GM21447 (cell line): Measurements from ENCODE around the gene NPHP4.

ENCODE experiments used
- ATAC-seq: cut with Tn5 transposase; IDR thresholded peaks from one replicate; pipeline ENCODE4 v1.9.1; 2021; ENCODE audit not compliant: unreplicated experiment

The NPHP4 gene

GRCh38 chr1:5951846-5952410 lies 40.3 kb downstream of the NPHP4 start:
- ATAC-seq: no peak

- no peak for ATAC-seq
Observed at GRCh38 chr1:5950994-5951785, 41.0 kb downstream of the NPHP4 start.

- ATAC-seq: no peak
Observed at GRCh38 chr1:5950201-5950895, 41.9 kb downstream of the NPHP4 start.

GRCh38 chr1:5949761-5950100 lies 42.5 kb downstream of the NPHP4 start:
- ATAC-seq: no peak

- ATAC-seq: no peak
Observed at GRCh38 chr1:5949085-5949760, 43.0 kb downstream of the NPHP4 start.

GRCh38 chr1:5948681-5949005 lies 43.6 kb downstream of the NPHP4 start:
- no peak for ATAC-seq

- ATAC-seq: no peak
Observed at GRCh38 chr1:5947978-5948680, 44.1 kb downstream of the NPHP4 start.

GRCh38 chr1:5947071-5947821 lies 45.0 kb downstream of the NPHP4 start:
- no peak for ATAC-seq

GRCh38 chr1:5945445-5945844 lies 46.8 kb downstream of the NPHP4 start:
- ATAC-seq: no peak

- ATAC-seq: no peak
Observed at GRCh38 chr1:5944843-5945167, 47.4 kb downstream of the NPHP4 start.

GRCh38 chr1:5944154-5944842 lies 47.9 kb downstream of the NPHP4 start:
- ATAC-seq: no peak

- ATAC-seq: no peak
Observed at GRCh38 chr1:5943343-5944124, 48.7 kb downstream of the NPHP4 start.

GRCh38 chr1:5941671-5942070 lies 50.6 kb downstream of the NPHP4 start:
- ATAC-seq: no peak

GRCh38 chr1:5940723-5941407 lies 51.4 kb downstream of the NPHP4 start:
- ATAC-seq: no peak

GRCh38 chr1:5939271-5940170 lies 52.7 kb downstream of the NPHP4 start:
- ATAC-seq: no peak

- no peak for ATAC-seq
Observed at GRCh38 chr1:5938101-5938646, 54.1 kb downstream of the NPHP4 start.

GRCh38 chr1:5937373-5937857 lies 54.8 kb downstream of the NPHP4 start:
- no peak for ATAC-seq
